Measurements from ENCODE around the gene MPPED2.

DNA sequence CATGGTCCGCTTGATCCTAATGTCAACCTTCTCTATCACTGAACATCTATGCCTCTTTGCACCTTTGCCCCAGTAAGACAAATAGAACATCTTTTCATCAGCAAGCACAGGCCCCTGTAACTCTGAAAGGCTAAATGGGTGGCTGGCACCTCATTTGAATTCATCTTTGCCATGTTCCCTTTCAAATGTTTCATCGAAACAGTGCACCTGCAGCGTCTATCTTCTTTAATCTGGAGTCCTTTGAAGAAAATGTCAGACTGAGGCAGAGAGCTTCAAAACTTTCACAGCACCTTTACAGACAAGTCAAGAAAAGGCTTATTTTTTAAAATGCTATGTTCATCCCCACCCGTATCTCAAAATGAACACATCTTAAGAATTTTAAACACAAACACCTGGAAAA is 3.4 kb downstream of the MPPED2 start:
- TF ChIP-seq, protein P1, sequence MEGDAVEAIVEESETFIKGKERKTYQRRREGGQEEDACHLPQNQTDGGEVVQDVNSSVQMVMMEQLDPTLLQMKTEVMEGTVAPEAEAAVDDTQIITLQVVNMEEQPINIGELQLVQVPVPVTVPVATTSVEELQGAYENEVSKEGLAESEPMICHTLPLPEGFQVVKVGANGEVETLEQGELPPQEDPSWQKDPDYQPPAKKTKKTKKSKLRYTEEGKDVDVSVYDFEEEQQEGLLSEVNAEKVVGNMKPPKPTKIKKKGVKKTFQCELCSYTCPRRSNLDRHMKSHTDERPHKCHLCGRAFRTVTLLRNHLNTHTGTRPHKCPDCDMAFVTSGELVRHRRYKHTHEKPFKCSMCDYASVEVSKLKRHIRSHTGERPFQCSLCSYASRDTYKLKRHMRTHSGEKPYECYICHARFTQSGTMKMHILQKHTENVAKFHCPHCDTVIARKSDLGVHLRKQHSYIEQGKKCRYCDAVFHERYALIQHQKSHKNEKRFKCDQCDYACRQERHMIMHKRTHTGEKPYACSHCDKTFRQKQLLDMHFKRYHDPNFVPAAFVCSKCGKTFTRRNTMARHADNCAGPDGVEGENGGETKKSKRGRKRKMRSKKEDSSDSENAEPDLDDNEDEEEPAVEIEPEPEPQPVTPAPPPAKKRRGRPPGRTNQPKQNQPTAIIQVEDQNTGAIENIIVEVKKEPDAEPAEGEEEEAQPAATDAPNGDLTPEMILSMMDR (conservative IDR thresholded peaks at IDR 0.05): no peak
- TF ChIP-seq ZFX (IDR thresholded peaks at IDR 0.05): no peak
